Measurements from ENCODE around the gene EPHA3. TPM values are rescaled to one million over a fixed set of nuclear protein-coding genes. Genes with fewer than 3 reads are reported as not detected.

EPHA3 gene
- total RNA-seq, 2 experiments from 2014 or later, result not detected

- H3K36me3 Mint-ChIP-seq (ENCODE audit: low read depth), result no peaks in the 10 kb centered on the region
- intact Hi-C loops (cut with DNase I, micrococcal nuclease), result no loop called here
- no peaks in the 10 kb centered on the region for H3K27me3 Mint-ChIP-seq
- DNase-seq, result no peak
- H3K4me3 ChIP-seq (ENCODE audit: low read length), result no peak overlapping the region
- no peak overlapping the region for H3K27ac Mint-ChIP-seq
- no peaks in the 10 kb centered on the region for H3K4me1 ChIP-seq (ENCODE audit: insufficient read depth, low read length)
- ChIA-PET POLR2A (no interaction called here), CTCF (no interaction called here)
- TF ChIP-seq CTCF (IDR thresholded peaks at IDR 0.05), result no peak
- no peak overlapping the region for H3K27ac ChIP-seq (ENCODE audit: low read depth in 1 of 2, low read length in 2 of 2)
- peaks cover 0 to 5% of the 10 kb centered on the region in 2 experiments for H3K9me3 ChIP-seq (ENCODE audit: control insufficient read depth in 1 of 2, insufficient read depth in 1 of 2, low read length in 2 of 2)
- no peak overlapping the region for H3K4me3 Mint-ChIP-seq
- no peaks in the 10 kb centered on the region for H3K4me1 Mint-ChIP-seq (ENCODE audit: low read depth)
- ATAC-seq (ENCODE audit: poor library complexity), result no peak
- no peaks in the 10 kb centered on the region for H3K36me3 ChIP-seq (ENCODE audit: insufficient read depth, low read length)
- H3K27me3 ChIP-seq (ENCODE audit: control insufficient read depth in 1 of 2, insufficient read depth in 2 of 2, low read length in 2 of 2), result no peaks in the 10 kb centered on the region
- H3K9me3 Mint-ChIP-seq, result peaks cover 4% of the 10 kb centered on the region
These were observed 109.8 kb downstream of the EPHA3 start for GRCh38 chr3:89217148-89217685.

GRCh38 chr3:89221924-89222323 lies 114.5 kb downstream of the EPHA3 start:
- no peaks in the 10 kb centered on the region for H3K36me3 ChIP-seq (ENCODE audit: insufficient read depth, low read length)
- no peaks in the 10 kb centered on the region for H3K27me3 Mint-ChIP-seq
- ChIA-PET POLR2A (no interaction called here), CTCF (no interaction called here)
- H3K27me3 ChIP-seq (ENCODE audit: control insufficient read depth in 1 of 2, insufficient read depth in 2 of 2, low read length in 2 of 2), result no peaks in the 10 kb centered on the region
- no peak overlapping the region for H3K4me3 Mint-ChIP-seq
- H3K4me3 ChIP-seq (ENCODE audit: low read length), result no peak overlapping the region
- intact Hi-C loops (cut with DNase I, micrococcal nuclease), result no loop called here
- DNase-seq, result no peak
- no peaks in the 10 kb centered on the region for H3K4me1 Mint-ChIP-seq (ENCODE audit: low read depth)
- no peak for ATAC-seq (ENCODE audit: poor library complexity)
- no peak for TF ChIP-seq CTCF (IDR thresholded peaks at IDR 0.05)
- H3K36me3 Mint-ChIP-seq (ENCODE audit: low read depth), result no peaks in the 10 kb centered on the region
- no peaks in the 10 kb centered on the region for H3K9me3 Mint-ChIP-seq
- no peaks in the 10 kb centered on the region for H3K4me1 ChIP-seq (ENCODE audit: insufficient read depth, low read length)
- peaks cover 0 to 5% of the 10 kb centered on the region in 2 experiments for H3K9me3 ChIP-seq (ENCODE audit: control insufficient read depth in 1 of 2, insufficient read depth in 1 of 2, low read length in 2 of 2)
- H3K27ac Mint-ChIP-seq, result no peak overlapping the region
- H3K27ac ChIP-seq (ENCODE audit: low read depth in 1 of 2, low read length in 2 of 2), result no peak overlapping the region

GRCh38 chr3:89223188-89223587 lies 115.8 kb downstream of the EPHA3 start:
- Histone ChIP-seq H3K9me3 (ENCODE audit: control insufficient read depth in 1 of 2, insufficient read depth in 1 of 2, low read length in 2 of 2) (peaks cover 0 to 5% of the 10 kb centered on the region in 2 experiments), H3K36me3 (ENCODE audit: insufficient read depth, low read length) (no peaks in the 10 kb centered on the region), H3K27ac (ENCODE audit: low read depth in 1 of 2, low read length in 2 of 2) (no peak overlapping the region), H3K27me3 (ENCODE audit: control insufficient read depth in 1 of 2, insufficient read depth in 2 of 2, low read length in 2 of 2) (no peaks in the 10 kb centered on the region), H3K4me1 (ENCODE audit: insufficient read depth, low read length) (no peaks in the 10 kb centered on the region), H3K4me3 (ENCODE audit: low read length) (no peak overlapping the region)
- POLR2A ChIA-PET, result no interaction called here
- no peaks in the 10 kb centered on the region for H3K9me3 Mint-ChIP-seq
- no peaks in the 10 kb centered on the region for H3K27me3 Mint-ChIP-seq
- CTCF ChIA-PET, result no interaction called here
- intact Hi-C loops (cut with DNase I, micrococcal nuclease), result no loop called here
- no peaks in the 10 kb centered on the region for H3K36me3 Mint-ChIP-seq (ENCODE audit: low read depth)
- H3K4me3 Mint-ChIP-seq, result no peak overlapping the region
- DNase-seq, result no peak
- no peak for ATAC-seq (ENCODE audit: poor library complexity)
- no peak overlapping the region for H3K27ac Mint-ChIP-seq
- TF ChIP-seq CTCF (IDR thresholded peaks at IDR 0.05), result no peak
- H3K4me1 Mint-ChIP-seq (ENCODE audit: low read depth), result no peaks in the 10 kb centered on the region

Measured in CD4-positive, alpha-beta T cell (primary cell).